ENCODE data around the gene KCNJ6. TPM values are rescaled to one million over a fixed set of nuclear protein-coding genes. Genes with fewer than 3 reads are reported as not detected.

The KCNJ6 gene
- total RNA-seq, 1 donor from 2014 or later = not detected

DNA sequence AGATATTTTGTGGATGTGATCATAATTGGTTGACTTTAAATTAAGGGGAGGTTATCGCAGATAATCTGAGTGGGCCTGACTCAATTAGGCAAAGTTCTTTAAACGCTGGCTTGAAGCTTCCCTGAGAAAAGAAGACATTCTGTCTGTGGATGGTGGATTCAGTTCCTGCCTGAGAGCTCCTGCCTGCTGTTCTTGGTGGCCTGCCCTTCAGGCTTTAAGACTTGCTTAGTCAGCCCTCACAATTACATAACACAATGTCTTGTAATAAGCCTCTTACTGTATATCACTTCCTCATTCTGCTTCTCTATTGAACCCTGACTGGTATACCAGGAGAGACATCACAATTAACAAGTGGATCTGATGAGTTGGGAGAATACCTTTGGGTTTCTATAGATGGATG, 50.2 kb downstream of the KCNJ6 start:
- intact Hi-C loops (cut with micrococcal nuclease) = no loop called here

DNA sequence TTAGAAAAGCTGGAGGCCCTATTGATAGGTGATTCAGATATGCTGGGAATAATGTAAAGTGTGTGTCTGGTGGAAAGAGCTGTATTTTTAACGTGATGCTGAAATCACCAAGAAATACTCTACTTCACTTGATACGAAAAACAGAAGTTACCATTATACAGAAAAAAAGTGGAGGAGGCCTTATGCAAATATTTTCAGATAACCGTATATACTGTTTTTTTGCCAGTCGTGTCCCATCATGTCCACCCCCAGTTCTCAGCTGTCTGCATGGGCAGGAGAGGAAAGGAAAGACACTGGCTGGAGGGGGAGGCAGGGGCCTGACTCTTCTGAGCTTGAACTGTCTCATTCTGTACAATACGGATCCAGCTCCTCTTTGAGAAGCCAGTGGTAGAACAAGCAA, 51.1 kb downstream of the KCNJ6 start:
- intact Hi-C loops (cut with micrococcal nuclease) = no loop called here

DNA sequence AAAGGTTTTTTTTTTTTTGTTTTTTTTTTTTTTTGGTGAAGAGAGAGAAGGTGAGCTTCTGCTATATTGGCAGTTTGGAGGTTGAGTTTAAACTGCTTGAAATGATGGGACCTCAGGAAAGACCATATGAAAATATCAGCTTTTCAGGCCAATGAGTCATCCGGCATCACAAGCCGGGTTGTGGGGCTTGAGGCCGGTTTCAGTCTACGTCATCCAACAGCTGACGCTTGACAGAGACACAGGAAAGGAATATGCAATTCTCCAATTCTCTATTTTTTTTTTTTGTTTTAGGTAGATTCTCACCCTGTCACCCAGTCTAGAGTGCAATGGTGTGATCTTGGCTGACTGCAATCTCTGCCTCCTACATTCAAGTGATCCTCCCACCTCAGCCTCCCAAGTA, 52.4 kb downstream of the KCNJ6 start:
- intact Hi-C loops (cut with micrococcal nuclease) = no loop called here

DNA sequence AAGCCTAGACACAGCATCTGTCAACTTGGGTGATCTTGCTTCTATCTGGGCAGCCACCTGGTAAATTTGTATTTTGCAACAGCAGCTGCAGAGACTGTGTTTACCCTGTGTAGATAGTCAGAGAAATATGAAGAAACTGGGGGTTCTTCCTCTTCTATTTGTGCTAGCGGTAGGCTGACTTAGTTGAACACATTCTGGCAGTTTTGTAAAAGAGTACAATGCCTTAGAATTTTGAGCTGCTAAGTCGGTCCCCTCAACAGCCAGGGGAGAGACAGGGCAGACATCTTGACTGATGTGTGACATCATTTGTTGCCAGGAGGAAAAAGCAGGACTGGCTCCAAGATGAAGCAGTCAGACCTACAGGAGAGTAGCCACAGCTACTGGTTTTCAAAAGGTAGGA, 53.7 kb downstream of the KCNJ6 start:
- intact Hi-C loops (cut with micrococcal nuclease) = no loop called here

DNA sequence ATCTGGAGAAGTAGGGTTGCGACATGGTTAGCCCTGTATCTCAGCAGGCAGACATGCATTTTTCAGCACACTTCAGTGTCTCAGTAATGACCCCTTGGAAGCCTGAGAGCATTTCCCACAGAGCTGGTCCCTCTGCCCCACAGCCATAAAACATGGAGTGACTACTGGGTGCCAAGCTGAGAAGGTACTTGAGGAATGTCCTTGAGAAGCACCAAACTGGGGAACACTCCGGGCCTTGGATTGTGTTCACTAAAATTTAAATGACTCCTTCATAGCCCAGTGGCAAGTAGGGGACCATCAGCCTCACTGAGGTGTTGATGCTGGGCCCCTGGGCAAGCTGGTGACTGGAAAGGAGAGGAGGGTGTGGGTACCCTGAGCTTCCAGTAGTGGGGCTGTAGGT, 54.7 kb downstream of the KCNJ6 start:
- intact Hi-C loops (cut with micrococcal nuclease) = no loop called here

DNA sequence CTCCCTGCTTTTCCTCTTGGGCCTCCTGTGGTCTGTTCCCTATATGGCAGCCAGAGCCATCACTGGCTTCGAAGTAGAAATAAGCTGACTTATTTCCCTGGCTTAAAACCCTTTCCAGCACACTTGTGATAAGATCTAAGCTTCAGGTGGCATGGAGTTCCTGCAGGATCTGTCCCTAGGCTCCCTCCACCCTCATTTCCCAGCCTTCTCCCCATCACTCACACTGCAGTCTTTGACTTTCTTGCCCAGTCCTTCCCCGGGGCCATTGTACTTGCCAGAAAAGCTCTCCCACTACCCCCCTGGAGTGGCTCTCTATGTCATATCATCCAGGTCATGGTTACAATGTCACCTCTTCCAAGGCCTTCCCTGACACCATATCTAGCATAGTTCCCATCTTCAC, 55.8 kb downstream of the KCNJ6 start:
- intact Hi-C loops (cut with micrococcal nuclease) = no loop called here

DNA sequence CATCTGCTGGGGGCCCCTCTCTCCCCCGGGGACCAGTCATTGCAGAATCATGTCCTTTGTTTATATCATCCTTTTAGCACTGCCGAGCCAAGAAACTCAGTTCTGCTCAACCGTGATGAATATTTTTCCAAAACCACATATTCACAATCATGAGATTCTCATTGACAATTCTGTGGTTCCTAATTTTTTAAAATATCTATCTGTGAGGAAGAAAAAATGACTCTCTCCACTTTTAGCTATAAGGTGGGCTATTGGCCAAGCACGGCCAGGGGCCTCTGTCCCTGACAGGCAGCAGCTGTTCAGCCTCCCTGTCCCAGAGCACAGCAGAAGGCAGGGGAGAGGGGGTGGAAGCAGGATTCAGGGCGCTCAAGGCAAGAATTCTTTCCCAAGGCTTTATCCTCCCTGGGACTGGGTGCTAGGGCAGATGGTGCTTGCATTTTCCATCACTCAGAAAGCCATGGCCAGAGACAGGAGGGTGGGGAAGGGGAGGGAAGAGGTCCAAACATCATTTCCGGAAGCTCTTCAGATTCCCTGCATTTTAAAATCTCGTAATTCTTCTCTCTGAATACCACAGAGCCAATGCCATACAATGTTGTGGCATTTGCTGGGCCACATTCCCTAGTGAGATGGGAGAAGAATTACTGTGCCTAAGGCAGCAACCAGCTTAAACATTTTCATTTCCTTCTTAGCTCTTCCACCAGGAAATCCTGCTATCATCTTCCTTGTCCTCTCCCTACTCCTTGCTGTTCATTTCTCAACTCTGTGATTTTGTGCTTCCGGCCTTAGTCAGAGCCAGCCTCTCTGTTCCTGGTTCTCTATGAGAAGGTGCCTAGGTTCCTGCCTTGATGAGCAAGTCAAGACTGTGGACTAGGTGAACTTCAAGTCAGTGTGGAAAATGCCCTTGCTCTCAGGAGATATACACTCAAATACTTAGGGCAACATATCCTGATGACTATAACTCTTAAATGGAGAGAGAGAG, 60.3 kb downstream of the KCNJ6 start:
- intact Hi-C loops (cut with micrococcal nuclease) = no loop called here

DNA sequence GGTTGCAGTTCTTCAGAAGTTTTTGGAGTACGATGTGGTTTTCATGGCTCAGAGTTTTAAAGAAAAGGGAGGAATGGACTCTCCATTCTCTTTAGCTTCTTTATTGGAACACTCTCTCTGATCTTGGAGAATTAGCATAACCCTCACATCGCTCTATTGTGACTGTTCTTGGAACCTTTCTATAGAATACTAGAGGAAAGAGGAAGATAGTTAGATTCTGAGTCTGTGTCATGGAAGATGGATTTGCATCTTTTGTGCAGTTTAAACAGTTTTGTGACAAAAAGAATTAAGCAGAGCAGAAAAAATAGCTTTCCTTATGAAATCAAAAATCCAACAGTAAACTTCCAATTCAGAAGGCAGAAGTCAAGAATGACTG, 61.0 kb downstream of the KCNJ6 start:
- intact Hi-C loops (cut with micrococcal nuclease) = no loop called here

DNA sequence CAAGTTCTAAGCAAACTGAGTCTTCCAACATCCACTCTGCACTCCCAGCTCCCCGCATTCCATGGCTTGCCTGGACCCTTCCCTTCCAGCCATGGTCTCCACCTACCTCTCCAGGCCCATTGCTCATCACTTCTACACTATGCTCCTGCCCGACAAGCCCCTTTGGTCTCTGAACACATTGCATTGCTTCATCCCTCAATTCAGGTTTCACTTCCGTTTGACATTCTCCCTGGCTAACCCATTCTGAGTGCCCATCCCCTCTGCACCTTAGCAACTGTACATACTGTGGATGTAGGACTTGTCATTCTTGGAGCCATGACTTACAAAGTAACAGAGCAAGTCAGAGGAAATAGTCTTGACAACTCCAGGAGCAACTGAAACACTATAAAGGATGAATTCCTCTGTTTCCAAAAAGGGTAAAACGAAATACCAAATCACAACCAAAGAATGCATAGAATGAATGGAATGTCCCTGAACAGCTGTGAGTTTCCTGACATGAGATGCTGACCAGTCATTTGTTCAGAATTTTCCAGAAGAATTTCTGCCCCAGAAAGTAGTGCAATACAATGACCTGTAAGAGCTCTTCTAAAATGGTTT, 66.7 kb downstream of the KCNJ6 start:
- intact Hi-C loops (cut with micrococcal nuclease) = no loop called here

DNA sequence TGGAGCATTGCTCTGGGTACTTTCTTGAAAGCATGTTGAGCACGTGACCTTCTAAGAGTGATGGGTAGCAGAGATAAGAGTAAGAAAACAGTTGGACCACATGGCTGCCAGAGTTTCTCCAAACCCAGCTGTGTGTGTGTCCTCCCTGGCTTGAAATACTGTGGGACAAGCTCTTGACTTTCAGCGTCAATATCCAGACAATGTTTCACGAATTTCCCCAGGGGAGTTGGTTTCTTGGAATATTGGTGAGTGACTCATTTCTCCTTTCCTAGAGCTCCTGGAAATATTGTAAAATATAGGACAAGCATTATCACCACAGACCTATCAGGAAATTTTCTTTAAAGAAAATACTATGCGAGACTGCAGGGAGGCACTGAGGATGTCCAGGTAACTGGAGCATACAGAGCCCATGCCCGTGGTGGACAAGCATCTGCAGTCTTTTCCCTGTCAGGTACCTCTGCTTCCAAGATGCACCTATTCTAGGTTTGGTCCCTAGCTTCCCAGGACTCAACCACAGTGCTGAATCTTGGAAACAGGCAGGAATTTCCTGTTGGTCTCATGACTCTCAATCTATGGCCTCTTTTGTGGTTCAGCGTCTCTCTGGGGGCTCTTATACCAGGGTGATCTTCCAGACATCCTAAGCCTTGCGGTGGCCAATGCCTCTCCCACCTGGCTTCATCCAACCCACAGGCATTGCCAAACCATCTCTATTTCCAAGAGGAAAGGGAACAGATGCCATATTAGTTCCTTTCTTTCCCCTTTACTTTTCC, 67.4 kb downstream of the KCNJ6 start:
- intact Hi-C loops (cut with micrococcal nuclease) = no loop called here

DNA sequence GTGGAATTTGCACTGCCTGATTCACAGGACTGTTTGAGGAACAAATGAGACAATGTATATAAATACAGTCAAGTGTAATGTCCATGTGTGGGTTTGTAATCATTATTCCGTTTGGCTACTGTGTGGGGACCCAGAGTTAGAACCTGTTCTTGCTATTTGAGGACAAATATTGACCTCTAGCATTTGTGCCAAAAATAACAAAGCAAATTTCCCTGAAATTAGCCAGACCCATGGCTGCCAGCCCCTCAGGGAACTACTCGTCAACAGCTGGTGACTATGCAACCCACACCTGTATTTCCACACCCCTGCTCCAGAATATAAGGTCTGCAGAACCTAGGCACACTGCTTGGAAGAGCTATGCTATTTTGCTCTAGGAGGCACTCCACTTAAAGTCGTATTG, 70.7 kb downstream of the KCNJ6 start:
- intact Hi-C loops (cut with micrococcal nuclease) = no loop called here

DNA sequence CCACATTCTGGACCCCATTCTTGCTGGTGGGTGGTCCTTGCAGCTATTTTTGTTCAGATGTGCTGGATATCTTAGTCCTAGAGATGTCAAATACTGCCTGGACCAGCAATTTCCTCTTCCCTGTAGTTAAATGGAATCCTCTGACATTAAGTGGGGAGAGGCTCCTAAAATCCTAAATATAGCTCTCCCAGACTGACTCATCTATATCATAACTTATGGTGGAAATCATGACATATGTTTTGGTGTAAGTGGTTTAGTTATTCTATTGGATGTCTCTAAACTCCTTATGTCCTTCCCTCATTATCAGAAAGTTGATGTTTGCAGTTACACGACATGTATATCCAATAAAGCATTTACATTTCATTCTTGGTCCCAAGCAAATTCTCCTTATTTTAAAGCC, 73.1 kb downstream of the KCNJ6 start:
- intact Hi-C loops (cut with micrococcal nuclease) = no loop called here

DNA sequence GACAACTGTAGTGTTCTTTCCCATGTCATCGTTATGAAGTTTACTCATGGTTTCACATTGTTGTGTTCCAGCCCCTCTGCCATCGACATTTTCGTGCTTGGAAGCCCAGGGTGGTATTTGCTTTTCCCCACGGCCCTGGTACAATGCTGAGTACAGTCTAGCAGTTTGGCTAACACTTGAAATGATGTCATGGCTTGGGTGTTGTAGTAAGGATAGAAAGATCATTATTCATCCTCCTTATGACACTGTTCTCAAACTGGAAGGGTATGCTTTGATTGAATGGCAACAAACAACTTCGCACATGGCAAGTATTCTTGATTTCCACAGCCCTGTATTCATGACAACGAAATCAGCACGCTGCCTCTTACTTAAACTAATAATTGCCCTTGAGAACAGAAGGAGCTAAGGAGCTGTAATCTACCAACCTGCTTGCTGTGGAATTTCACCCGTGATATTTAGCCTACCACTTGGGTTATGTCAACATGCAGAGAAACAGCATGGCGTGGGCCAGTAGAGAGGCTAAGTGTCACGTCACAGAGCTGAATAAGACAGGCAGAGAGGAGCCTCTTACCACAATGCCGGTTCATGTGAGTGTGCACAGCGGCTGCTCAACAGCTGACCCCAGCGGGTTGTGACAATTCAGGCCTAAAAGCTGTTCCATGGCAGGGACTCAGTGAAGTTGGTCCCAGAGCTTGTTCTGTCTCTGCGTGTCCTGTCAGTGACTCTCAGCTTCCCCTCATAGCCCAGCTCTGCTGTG, 73.9 kb downstream of the KCNJ6 start:
- intact Hi-C loops (cut with micrococcal nuclease) = no loop called here

DNA sequence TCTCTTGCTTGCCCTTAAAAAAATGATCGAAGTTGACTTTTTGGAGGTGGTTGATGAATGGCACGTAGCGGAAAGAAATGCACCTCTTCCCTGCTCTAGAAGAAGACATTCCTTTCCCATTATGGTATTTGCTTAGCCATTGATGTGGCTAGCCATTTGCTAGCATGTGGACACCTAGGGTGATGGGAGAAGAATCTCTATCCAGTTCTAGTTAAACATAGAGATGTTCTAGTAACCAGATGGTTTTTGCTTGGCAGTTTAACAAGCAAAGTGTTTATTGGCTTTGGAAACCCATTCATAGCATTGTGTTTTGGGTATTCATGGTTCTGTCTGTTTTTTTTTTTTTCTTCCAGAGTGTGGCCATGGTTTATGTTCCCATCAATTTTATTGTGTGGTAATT, 78.9 kb downstream of the KCNJ6 start:
- intact Hi-C loops (cut with micrococcal nuclease) = no loop called here

DNA sequence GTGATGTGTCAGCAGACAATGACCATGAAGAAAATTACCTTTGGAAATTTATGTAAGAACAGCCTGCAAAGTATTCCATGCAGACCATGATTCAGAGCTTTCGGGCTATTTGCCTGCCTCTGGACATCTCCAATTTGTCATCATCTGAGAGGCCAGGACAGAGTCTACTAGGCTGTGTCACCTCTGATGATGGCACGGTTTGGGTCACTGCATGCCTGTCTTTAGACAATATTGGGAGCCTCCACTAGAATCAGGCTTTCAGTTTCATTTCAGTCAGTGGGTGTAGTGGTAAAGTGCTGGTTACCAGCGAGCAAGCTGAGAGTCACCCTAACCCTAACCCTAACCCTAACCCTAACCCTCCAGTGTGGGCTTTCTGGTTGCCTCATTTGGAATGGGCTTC, 80.8 kb downstream of the KCNJ6 start:
- intact Hi-C loops (cut with micrococcal nuclease) = no loop called here

DNA sequence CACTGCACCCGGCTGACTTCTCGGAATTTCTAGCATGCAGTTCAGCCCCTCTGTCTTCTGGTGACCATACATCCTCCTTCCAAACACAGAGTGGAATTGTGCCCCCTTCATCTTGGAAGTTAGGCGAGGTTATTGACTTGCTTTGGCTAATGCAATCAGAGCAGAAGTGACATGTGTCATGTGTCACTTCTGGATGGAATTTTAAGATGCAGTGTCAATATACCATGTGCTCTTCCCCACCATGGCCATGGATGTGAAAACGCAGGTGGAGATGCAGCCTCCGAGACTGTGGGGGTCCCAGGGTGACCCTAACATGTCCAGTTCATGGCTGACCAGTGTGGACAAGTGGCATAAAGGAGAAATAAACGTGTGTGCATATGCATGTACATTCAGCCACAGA, 83.0 kb downstream of the KCNJ6 start:
- intact Hi-C loops (cut with micrococcal nuclease) = no loop called here

DNA sequence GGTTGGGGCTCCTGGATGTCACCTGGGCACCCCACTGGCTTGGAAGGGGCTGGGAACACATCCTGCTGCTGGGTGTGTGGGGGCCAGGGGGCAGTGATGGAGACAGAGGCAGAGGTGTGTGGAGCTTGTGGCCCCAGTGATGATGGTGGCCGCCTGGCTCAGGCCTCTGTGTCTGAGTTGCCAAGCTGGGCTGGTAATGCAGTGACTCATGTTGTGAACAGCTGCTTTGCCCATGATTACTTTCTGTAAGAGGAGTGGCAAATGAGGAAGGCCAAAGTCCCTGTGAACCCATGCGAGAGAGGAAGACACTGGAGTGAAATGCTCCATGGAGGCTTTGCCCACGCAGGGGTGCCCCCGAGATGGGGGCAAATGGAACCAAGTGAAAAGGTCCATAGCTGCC, 86.8 kb downstream of the KCNJ6 start:
- intact Hi-C loops (cut with micrococcal nuclease) = no loop called here

DNA sequence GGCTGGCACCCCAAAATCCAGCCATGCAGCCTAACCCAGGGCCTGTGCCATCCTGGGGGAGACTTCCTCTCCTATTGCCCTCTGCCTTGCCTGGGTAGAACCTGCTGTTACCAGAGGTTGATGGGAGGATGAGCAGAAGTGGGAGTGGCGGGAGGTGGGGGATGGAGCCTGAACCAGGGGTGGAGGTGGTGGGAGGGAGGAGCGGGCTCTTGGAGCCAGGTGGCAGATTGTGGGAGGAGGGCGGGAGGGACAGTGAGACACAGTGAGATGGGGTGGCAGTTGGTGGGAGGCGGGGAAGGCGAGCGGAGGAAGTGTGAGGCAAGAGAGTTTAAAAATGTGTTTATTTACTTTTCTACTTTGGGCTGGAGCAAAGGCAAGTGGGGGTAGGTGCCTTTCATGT, 87.3 kb downstream of the KCNJ6 start:
- intact Hi-C loops (cut with micrococcal nuclease) = no loop called here

DNA sequence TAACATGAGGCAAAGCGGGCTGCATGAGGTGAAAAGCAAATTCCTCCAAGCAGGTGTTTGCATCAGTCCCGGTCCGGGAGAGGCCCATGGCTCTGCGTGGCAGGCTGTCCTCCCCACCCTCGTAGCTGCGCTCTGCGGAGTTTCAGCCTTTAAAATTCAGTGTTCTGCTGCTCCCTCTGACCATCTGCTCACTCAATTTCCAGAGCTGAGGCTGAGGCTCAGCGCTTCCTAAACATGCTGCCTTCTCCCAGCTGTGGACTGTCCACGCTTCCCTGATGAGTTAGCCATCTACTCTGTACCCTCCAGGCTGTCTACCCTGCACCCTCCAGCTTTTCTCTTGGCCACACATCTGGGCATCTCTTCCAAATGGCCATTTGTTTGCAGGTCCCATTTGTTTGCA, 87.7 kb downstream of the KCNJ6 start:
- intact Hi-C loops (cut with micrococcal nuclease) = no loop called here

DNA sequence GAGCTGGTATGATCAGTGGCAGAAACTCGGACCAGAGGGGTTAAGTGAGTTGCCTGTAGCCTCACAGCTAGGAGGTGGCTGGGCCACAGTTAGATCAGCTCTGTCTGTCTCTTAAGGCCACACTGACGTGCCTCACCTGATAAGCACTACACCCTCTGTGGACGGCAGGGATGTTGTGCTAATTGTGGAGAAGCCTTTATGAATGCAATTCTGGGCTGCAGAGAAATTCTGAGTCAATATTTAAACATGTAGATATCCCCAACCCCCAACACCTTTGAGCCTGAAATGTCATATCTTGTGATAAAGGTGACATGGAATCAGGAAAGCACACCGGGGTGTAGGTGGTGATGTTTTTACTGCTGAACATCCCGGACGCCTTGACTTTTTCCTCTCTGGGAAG, 88.3 kb downstream of the KCNJ6 start:
- intact Hi-C loops (cut with micrococcal nuclease) = no loop called here

DNA sequence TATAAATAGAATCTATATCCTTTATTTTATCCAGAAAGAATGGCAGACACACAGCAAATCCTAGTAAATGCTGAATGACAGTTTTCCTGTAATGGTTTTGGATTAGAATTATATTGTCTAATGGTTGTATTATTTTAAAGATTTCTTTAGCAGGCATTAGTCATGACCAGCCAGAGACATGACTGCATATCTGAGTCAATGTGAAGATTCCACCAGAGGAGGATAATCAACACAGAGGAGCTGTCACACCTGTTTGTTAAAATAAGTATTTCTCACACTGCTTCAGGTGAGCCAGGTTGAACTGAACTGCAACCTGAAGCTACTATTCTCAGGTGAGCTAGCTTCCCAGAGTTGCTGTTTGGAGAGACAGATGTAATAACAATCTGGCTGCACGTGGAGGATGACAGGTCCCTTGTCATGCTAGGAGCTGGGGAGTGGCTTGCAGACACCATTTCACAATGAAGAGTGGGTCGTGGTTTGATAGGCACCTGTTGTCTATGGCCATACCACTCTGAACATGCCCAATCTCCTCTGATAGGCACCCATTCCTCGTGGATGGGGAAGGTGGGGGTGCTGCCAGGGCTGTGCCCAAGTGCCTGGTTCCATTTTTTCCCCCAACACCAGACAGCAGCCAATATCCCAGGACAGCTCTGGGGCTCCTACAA, 94.3 kb downstream of the KCNJ6 start:
- intact Hi-C loops (cut with micrococcal nuclease) = no loop called here

Measured in T-helper 1 cell treated with Interleukin-12 subunit alpha and Interleukin-12 subunit beta and Interleukin-4 antibody, amounts not matched to agents 30 ng/mL and 1 ng/mL, for 36 hours (primary cell).